Gastrocnemius medialis (tissue), 4 donors: Measurements from ENCODE around the gene KCNIP4. TPM values are rescaled to one million over a fixed set of nuclear protein-coding genes. Genes with fewer than 3 reads are reported as not detected.
"Not testable (repeated sequence)": the region's sequence is repeated elsewhere in the genome, so short reads cannot be mapped to it uniquely, and the experiment has no call there.

ENCODE experiments used
- ATAC-seq, 2 donors: fragments of 150-250 bp; one replicate each; pipeline ENCODE4 v1.9.1; 2016
- DNase-seq, 2 donors: peaks; one replicate each; pipeline ENCODE4 v3.0.0-alpha.2; 2019
- H3K27ac ChIP-seq, 4 donors: fragments of 200-600 bp; sonication (generic); 1 replicate in 1 of 4; 2 replicates in 3 of 4; pipeline ENCODE4 v1.5.1; 2016 to 2018; ENCODE audit warnings: mild to moderate bottlenecking in 2 of 4, moderate library complexity in 1 of 4
- H3K27me3 ChIP-seq, 3 donors: fragments of 200-600 bp; sonication (generic) in 2 of 3; 1 replicate in 1 of 3; 2 replicates in 2 of 3; pipeline versions ENCODE4 v1.5.1 to v1.6.0; 2016 to 2019; ENCODE audit warnings: mild to moderate bottlenecking in 1 of 3, moderate library complexity in 1 of 3
- H3K36me3 ChIP-seq, 2 donors: fragments of 200-600 bp; sonication (generic) in 1 of 2; one replicate each; pipeline ENCODE4 v1.5.1; 2017 to 2018
- H3K4me1 ChIP-seq, 2 donors: fragments of 200-600 bp; sonication (generic) in 1 of 2; one replicate each; pipeline ENCODE4 v1.5.1; 2016 to 2017; ENCODE audit warnings: mild to moderate bottlenecking in 2 of 2
- H3K4me3 ChIP-seq, 4 donors: fragments of 200-600 bp; sonication (generic) in 3 of 4; 1 replicate in 1 of 4; 2 replicates in 3 of 4; pipeline ENCODE4 v1.5.1; 2016 to 2019; ENCODE audit warnings: mild to moderate bottlenecking in 2 of 4
- H3K9me3 ChIP-seq, 3 donors: fragments of 200-600 bp; sonication (generic) in 2 of 3; 1 replicate in 1 of 3; 2 replicates in 2 of 3; pipeline ENCODE4 v1.5.1; 2016 to 2019
- CTCF ChIP-seq, 5 experiments: fragments of 450-650 bp in 3 of 5; fragments of 200-600 bp in 2 of 5; sonication (generic) in 2 of 5; IDR thresholded peaks in 4 of 5; conservative IDR thresholded peaks in 1 of 5; 1 replicate in 4 of 5; 2 replicates in 1 of 5; pipeline ENCODE4 v1.5.1; 2016 to 2019; ENCODE audit warnings: antibody characterized with exemption in 5 of 5, mild to moderate bottlenecking in 3 of 5, moderate library complexity in 3 of 5
- POLR2A ChIP-seq, 2 donors: fragments of 450-650 bp; IDR thresholded peaks; one replicate each; pipeline ENCODE4 v1.6.1; 2017; ENCODE audit warnings: antibody characterized with exemption in 2 of 2, mild to moderate bottlenecking in 2 of 2, moderate library complexity in 2 of 2
- in situ Hi-C, 4 donors: fragments of 200-750 bp; cut with MboI; loops; one replicate each; pipeline versions ENCODE4 v1.15.0 to v1.8.0; 2017; ENCODE audit warnings: low sequenced_read_pairs in 4 of 4
- intact Hi-C: fragments of 100-400 bp; cut with DNase I; formaldehyde crosslinking; loops from one replicate; pipeline ENCODE4 v1.15.1; 2023; ENCODE audit warnings: low total_unique reads
- total RNA-seq, 4 donors: library from RNA; depleted of rRNA; stranded (reverse); fragments of >200 nt; gene quantifications; one replicate each; pipeline versions ENCODE4 v1.1.0 to v1.2.3, GENCODE V29; 2016

The KCNIP4 gene
- total RNA-seq, 4 donors from 2014 or later = not detected

GRCh38 chr4:20816287-20816686, 1132.3 kb downstream of the KCNIP4 start:
- Histone ChIP-seq H3K4me3 (no peak overlapping the region), H3K4me1 (no peaks in the 10 kb centered on the region), H3K9me3 (no peaks in the 10 kb centered on the region), H3K36me3 (no peaks in the 10 kb centered on the region), H3K27me3 (no peaks in the 10 kb centered on the region), H3K27ac (no peak overlapping the region)
- intact Hi-C loops = no loop called here
- DNase-seq (no peak), ATAC-seq (no peak)
- in situ Hi-C loops = no loop called here
- TF ChIP-seq POLR2A (IDR thresholded peaks at IDR 0.05) = no peak
- TF ChIP-seq CTCF (IDR thresholded peaks at IDR 0.05 in 4 of 5, conservative IDR thresholded peaks at IDR 0.05 in 1 of 5) = no peak

- in situ Hi-C loops (no loop called here), intact Hi-C loops (no loop called here)
- Histone ChIP-seq H3K4me1 (no peaks in the 10 kb centered on the region), H3K9me3 (no peaks in the 10 kb centered on the region), H3K4me3 (no peak overlapping the region), H3K36me3 (no peaks in the 10 kb centered on the region), H3K27me3 (no peaks in the 10 kb centered on the region), H3K27ac (no peak overlapping the region)
- ATAC-seq (no peak), DNase-seq (no peak)
- TF ChIP-seq CTCF (IDR thresholded peaks at IDR 0.05 in 4 of 5, conservative IDR thresholded peaks at IDR 0.05 in 1 of 5) (no peak), POLR2A (IDR thresholded peaks at IDR 0.05) (no peak)
Observed at GRCh38 chr4:20813700-20814099, 1134.9 kb downstream of the KCNIP4 start.

GRCh38 chr4:20809812-20810211, 1138.8 kb downstream of the KCNIP4 start:
- Histone ChIP-seq H3K36me3 (no peaks in the 10 kb centered on the region), H3K9me3 (no peaks in the 10 kb centered on the region), H3K27ac (no peak overlapping the region), H3K4me3 (no peak overlapping the region), H3K4me1 (no peaks in the 10 kb centered on the region), H3K27me3 (no peaks in the 10 kb centered on the region)
- intact Hi-C loops (no loop called here), in situ Hi-C loops (no loop called here)
- DNase-seq = no peak
- TF ChIP-seq CTCF (IDR thresholded peaks at IDR 0.05 in 4 of 5, conservative IDR thresholded peaks at IDR 0.05 in 1 of 5) (no peak), POLR2A (IDR thresholded peaks at IDR 0.05) (no peak)
- no peak for ATAC-seq

GRCh38 chr4:20805716-20806115, 1142.9 kb downstream of the KCNIP4 start:
- in situ Hi-C loops = no loop called here
- intact Hi-C loops = no loop called here
- DNase-seq (no peak), ATAC-seq (no peak)
- H3K27ac ChIP-seq = no peak overlapping the region
- no peaks in the 10 kb centered on the region for H3K4me1 ChIP-seq
- no peak for TF ChIP-seq CTCF (IDR thresholded peaks at IDR 0.05 in 4 of 5, conservative IDR thresholded peaks at IDR 0.05 in 1 of 5)
- no peak for TF ChIP-seq POLR2A (IDR thresholded peaks at IDR 0.05)
- no peaks in the 10 kb centered on the region for H3K27me3 ChIP-seq
- no peaks in the 10 kb centered on the region for H3K36me3 ChIP-seq
- H3K4me3 ChIP-seq = no peak overlapping the region
- H3K9me3 ChIP-seq = no peaks in the 10 kb centered on the region

- Histone ChIP-seq H3K9me3 (no peaks in the 10 kb centered on the region), H3K27me3 (no peaks in the 10 kb centered on the region), H3K27ac (no peak overlapping the region), H3K36me3 (no peaks in the 10 kb centered on the region), H3K4me3 (no peak overlapping the region), H3K4me1 (no peaks in the 10 kb centered on the region)
- intact Hi-C loops = no loop called here
- TF ChIP-seq CTCF (IDR thresholded peaks at IDR 0.05 in 4 of 5, conservative IDR thresholded peaks at IDR 0.05 in 1 of 5) (no peak), POLR2A (IDR thresholded peaks at IDR 0.05) (no peak)
- ATAC-seq (no peak), DNase-seq (no peak)
- in situ Hi-C loops = no loop called here
Observed at GRCh38 chr4:20787940-20788665, 1160.5 kb downstream of the KCNIP4 start.

GRCh38 chr4:20783134-20783533, 1165.4 kb downstream of the KCNIP4 start:
- H3K27ac ChIP-seq, H3K36me3 ChIP-seq, DNase-seq, H3K27me3 ChIP-seq, H3K4me3 ChIP-seq, H3K4me1 ChIP-seq, intact Hi-C loops, in situ Hi-C loops, H3K9me3 ChIP-seq, ATAC-seq: not testable (repeated sequence)
